ENCODE measurements around the gene PPP1R12A. TPM values are rescaled to one million over a fixed set of nuclear protein-coding genes. Genes with fewer than 3 reads are reported as not detected.

Gene PPP1R12A
- 10 to 100 TPM; 42.3 to 77.8 (median 54.9) TPM for total RNA-seq
- 10 to 100 TPM; 16.8 to 20.0 TPM for polyA plus RNA-seq
- long read RNA-seq, donor 1, partial matches to known transcripts, result 21 of 52 reads
- long read RNA-seq, donor 1, other reads (novel, unspliced or antisense), result 30 of 52 reads
- long read RNA-seq, donor 2, partial matches to known transcripts, result 64 of 142 reads
- long read RNA-seq, donor 2, other reads (novel, unspliced or antisense), result 77 of 142 reads
- long read RNA-seq, donor 3, partial matches to known transcripts, result 22 of 59 reads
- long read RNA-seq, donor 3, other reads (novel, unspliced or antisense), result 36 of 59 reads

DNA sequence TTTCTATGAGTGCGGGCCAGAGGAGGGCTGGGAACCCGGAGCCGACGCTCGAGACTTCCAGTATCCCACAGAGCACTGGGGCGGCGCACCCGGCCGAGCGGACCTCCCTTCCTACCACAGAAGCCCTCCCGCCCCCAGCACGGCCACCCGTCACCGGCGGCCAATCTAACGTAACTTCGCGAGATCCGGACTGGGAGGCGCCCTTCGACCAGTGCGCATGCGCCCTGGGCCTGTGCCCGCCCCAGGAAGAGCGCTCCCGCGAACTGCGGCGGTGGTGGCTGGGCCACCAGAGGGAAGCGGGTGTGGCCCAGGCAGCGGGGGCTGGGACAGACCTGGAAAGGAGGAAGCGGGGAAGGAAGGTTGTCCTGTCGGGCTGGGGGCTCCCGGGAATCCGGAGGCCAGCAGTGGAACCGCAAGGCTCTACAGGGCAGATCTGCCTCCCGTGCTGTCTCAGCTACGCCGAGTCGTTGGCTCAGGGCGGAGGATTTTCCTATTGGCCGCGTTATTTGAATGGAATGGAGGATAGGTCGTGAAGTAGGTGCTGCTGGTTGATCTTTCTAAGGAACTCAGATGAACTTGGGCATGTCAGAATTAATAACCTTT is at the start of gene PPP1R12A:
PPP1R12A (minus strand) TSS at position 77 of the 603 bp plus-strand sequence. CDS start 166 bp downstream, outside the sequence.
- peaks cover 0 to 49% (median 38%) of the 10 kb centered on the region in 12 donors for H3K4me1 ChIP-seq
- WGBS, 4 donors, result 0 to 1% (median 0%) methylated on average over 18 to 44 of the region's 44 CpGs

DNA sequence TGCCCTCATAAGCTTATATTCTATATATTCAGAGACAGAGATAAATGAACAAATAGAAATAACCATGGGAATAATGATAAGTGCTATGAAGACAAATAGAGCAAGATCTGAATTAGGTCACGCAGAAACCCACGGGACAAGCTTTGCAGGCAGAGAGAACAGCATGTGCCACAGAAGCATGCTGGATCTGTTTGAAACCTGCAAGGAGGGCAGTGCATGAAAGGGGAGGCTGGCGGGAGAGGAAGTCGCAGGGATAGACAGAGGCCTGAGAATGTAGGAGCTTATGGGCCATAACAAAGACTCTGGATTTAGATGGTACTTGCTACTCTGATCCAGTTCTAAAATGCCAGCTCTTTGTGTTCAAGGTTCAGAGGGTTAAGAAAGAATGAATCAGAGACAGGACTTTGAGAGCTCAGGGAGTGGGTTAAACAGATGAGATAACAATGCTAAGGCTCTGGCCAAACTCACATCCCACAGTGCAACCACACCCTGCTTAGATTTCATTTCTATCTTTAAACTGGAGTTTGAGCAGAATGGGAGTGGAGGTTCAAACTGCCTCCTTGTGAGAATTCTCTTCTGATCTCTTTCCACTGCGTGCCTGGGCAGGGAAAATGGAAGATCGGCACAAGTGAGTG is 49.2 kb upstream of the PPP1R12A start:
- intact Hi-C loops (cut with DNase I), result no loop called here
- Histone ChIP-seq H3K27me3 (no peaks in the 10 kb centered on the region), H3K4me1 (peaks cover 0 to 4% (median 0%) of the 10 kb centered on the region in 12 donors), H3K9me3 (no peaks in the 10 kb centered on the region), H3K27ac (no peak overlapping the region), H3K4me3 (no peak overlapping the region), H3K36me3 (no peaks in the 10 kb centered on the region)
- ATAC-seq (peak in 2 of 4 donors; percentile 42 to 58), DNase-seq (no peak)
- 62 to 72% (median 66%) methylated on average over 6 of the region's 6 CpGs for WGBS, 4 donors
- TF ChIP-seq, protein P1, sequence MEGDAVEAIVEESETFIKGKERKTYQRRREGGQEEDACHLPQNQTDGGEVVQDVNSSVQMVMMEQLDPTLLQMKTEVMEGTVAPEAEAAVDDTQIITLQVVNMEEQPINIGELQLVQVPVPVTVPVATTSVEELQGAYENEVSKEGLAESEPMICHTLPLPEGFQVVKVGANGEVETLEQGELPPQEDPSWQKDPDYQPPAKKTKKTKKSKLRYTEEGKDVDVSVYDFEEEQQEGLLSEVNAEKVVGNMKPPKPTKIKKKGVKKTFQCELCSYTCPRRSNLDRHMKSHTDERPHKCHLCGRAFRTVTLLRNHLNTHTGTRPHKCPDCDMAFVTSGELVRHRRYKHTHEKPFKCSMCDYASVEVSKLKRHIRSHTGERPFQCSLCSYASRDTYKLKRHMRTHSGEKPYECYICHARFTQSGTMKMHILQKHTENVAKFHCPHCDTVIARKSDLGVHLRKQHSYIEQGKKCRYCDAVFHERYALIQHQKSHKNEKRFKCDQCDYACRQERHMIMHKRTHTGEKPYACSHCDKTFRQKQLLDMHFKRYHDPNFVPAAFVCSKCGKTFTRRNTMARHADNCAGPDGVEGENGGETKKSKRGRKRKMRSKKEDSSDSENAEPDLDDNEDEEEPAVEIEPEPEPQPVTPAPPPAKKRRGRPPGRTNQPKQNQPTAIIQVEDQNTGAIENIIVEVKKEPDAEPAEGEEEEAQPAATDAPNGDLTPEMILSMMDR (IDR thresholded peaks at IDR 0.05), result no peak
- TF ChIP-seq POLR2A (IDR thresholded peaks at IDR 0.05), result no peak

More for the DNA sequence above, at the start of gene PPP1R12A:
- intact Hi-C loops (cut with DNase I), result loop anchor here in 9 of 10 donors (1.0 to 10.0 kb wide), 14 partner anchors 110 to 380 kb away; partner anchors contain the start of gene PAWR (in 1 of the 9)
- H3K27ac ChIP-seq, result peak within 1 kb of the TSS; percentile 95 to 99 (median 97)
- peak; percentile 98 for ATAC-seq
- H3K4me3 ChIP-seq, result peak within 1 kb of the TSS; percentile 65 to 98 (median 90)
- H3K27me3 ChIP-seq, result no peaks in the 10 kb centered on the region
- no peaks in the 10 kb centered on the region for H3K36me3 ChIP-seq
- DNase-seq, result peak; percentile 98 to 99 (median 98)
- TF ChIP-seq, protein P1 (IDR thresholded peaks at IDR 0.05), result peak in 7 of 12 donors; percentile 6 to 42 (median 25)
- TF ChIP-seq POLR2A (IDR thresholded peaks at IDR 0.05), result peak; percentile 26 to 94
- H3K9me3 ChIP-seq, result no peaks in the 10 kb centered on the region

DNA sequence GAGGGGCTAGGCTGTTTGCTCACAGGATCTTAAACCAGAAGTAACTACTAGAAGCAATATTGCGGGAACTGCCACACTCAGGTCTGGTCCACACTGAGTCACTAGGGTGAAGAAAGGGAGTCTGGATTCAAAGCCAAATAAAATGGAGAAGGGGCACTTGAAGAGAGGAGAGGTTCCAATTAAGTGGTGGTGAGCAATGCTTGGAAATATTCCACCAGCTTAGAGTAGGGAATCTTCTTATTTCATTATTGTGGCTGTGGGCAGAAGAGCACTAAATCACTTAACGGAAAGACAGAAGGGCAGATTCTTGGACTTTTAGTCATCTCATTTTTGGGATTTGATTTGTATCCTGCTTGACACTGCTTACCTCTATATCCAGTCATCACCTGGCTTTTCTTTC is 48.6 kb upstream of the PPP1R12A start:
- H3K36me3 ChIP-seq, result no peaks in the 10 kb centered on the region
- 67 to 95% (median 93%) methylated on average over 2 of the region's 2 CpGs for WGBS, 4 donors
- no peak overlapping the region for H3K27ac ChIP-seq
- no peak for ATAC-seq
- intact Hi-C loops (cut with DNase I), result no loop called here
- no peaks in the 10 kb centered on the region for H3K27me3 ChIP-seq
- TF ChIP-seq, protein P1 (IDR thresholded peaks at IDR 0.05), result no peak
- no peak for TF ChIP-seq POLR2A (IDR thresholded peaks at IDR 0.05)
- H3K4me3 ChIP-seq, result no peak overlapping the region
- H3K4me1 ChIP-seq, result peaks cover 0 to 4% (median 0%) of the 10 kb centered on the region in 12 donors
- no peak for DNase-seq
- H3K9me3 ChIP-seq, result no peaks in the 10 kb centered on the region
